Activated CD4-positive, alpha-beta memory T cell treated with anti-CD3 and anti-CD28 coated beads for 36 hours (primary cell): ENCODE data around the gene CYTH4. TPM values are rescaled to one million over a fixed set of nuclear protein-coding genes. Genes with fewer than 3 reads are reported as not detected.

Experiments used
- CTCF ChIA-PET: fragments of 350-600 bp; sonication (Branson Sonifier 250); formaldehyde crosslinking; loops from one replicate; lab custom pipeline; 2021; ENCODE audit warnings: antibody characterized with exemption, inconsistent platforms; lab: Charles Lee
- POLR2A ChIA-PET: fragments of 350-600 bp; sonication (Branson Sonifier 250); formaldehyde crosslinking; loops from one replicate; lab custom pipeline; 2021; ENCODE audit warnings: antibody characterized with exemption; lab: Charles Lee
- DNase-seq: peaks from one replicate; pipeline ENCODE4 v3.0.0-alpha.2; 2020
- H3K27ac Mint-ChIP-seq: one replicate; pipeline ENCODE4 v1.8.0; 2021; ENCODE audit warnings: mixed read lengths
- H3K27me3 Mint-ChIP-seq: one replicate; pipeline ENCODE4 v1.8.0; 2021; ENCODE audit warnings: mixed read lengths
- H3K36me3 Mint-ChIP-seq: one replicate; pipeline ENCODE4 v1.8.0; 2021; ENCODE audit warnings: mixed read lengths
- H3K4me1 Mint-ChIP-seq: one replicate; pipeline ENCODE4 v1.8.0; 2021; ENCODE audit warnings: low read depth, mixed read lengths
- H3K4me3 Mint-ChIP-seq: one replicate; pipeline ENCODE4 v1.8.0; 2021; ENCODE audit warnings: mild to moderate bottlenecking, mixed read lengths
- H3K9me3 Mint-ChIP-seq: one replicate; pipeline ENCODE4 v1.8.0; 2021; ENCODE audit warnings: mixed read lengths
- intact Hi-C: fragments of 100-400 bp; cut with micrococcal nuclease; formaldehyde crosslinking; loops from one replicate; pipeline ENCODE4 v1.15.1; 2023
- total RNA-seq, 2 experiments: library from RNA; stranded (reverse); gene quantifications; one replicate each; pipeline ENCODE4 v1.2.3, GENCODE V29; 2021

CYTH4 gene
- total RNA-seq, 2 experiments from 2014 or later: 58.7 to 60.5 TPM

DNA sequence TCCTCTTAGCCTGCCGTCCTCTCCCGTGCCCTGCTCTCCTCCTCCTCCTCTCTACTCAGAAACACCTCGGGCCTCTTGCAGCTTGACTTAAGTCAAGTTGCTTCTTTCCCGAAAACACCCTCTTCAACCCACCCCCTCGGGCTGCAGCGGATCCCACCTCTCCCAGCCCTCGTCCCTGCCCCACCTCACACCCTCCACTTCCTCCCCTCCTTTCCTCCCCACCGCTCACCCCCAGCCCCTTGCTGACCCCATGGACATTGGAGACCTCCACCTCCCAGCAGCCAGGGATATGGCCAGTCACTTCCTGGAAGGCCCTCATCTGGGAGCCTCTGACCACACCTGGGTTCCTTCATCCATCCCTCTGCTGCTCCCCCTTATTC lies 8.5 kb upstream of the CYTH4 start:
- H3K36me3 Mint-ChIP-seq: no peaks in the 10 kb centered on the region
- no peak for DNase-seq
- H3K4me1 Mint-ChIP-seq: peaks cover 65% of the 10 kb centered on the region
- no peaks in the 10 kb centered on the region for H3K9me3 Mint-ChIP-seq
- peaks cover 2% of the 10 kb centered on the region for H3K27me3 Mint-ChIP-seq
- no peak overlapping the region for H3K27ac Mint-ChIP-seq
- intact Hi-C loops: no loop called here
- ChIA-PET POLR2A (interaction anchor here (1.3 to 1.4 kb wide), 2 partner anchors 10 to 29 kb away, joined by 3 to 7 read pairs; partner anchors contain the start of gene RAC2), CTCF (interaction anchor here (1.1 to 5.8 kb wide), 3 partner anchors 14 to 42 kb away, joined by 3 to 57 read pairs (median 4); no protein-coding TSS in a partner anchor)
- H3K4me3 Mint-ChIP-seq: no peak overlapping the region

DNA sequence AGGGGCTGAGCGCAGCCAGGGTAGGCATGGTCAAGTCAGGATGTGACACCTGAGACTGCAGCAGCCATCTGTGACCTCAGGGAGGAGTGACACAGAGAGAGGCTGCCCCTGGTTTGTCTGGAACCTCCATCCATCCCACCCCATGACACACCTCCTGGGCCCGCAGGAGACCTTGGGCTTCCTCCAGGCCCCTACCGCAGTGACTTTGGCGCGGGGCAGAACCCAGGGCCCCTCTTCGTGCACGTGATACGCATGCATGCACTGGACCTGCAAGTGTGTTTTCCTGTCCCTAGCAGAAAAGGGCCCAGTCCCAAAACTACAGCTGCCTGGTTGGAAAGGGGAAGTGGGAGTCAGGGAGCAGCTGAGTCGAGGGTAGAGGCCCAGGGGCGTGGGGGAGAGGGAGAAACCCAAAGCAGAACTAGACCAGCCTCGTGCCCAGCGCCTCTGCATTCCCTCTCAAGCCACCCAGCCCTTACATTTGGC lies 7.9 kb upstream of the CYTH4 start:
- H3K27ac Mint-ChIP-seq: peak overlapping the region; percentile 9
- POLR2A ChIA-PET: interaction anchor here (1.3 to 1.4 kb wide), 2 partner anchors 10 to 30 kb away, joined by 3 to 7 read pairs; partner anchors contain the start of gene RAC2
- CTCF ChIA-PET: interaction anchor here (5.8 kb wide), 1 partner anchor 14 kb away, joined by 57 read pairs; no protein-coding TSS in a partner anchor

DNA sequence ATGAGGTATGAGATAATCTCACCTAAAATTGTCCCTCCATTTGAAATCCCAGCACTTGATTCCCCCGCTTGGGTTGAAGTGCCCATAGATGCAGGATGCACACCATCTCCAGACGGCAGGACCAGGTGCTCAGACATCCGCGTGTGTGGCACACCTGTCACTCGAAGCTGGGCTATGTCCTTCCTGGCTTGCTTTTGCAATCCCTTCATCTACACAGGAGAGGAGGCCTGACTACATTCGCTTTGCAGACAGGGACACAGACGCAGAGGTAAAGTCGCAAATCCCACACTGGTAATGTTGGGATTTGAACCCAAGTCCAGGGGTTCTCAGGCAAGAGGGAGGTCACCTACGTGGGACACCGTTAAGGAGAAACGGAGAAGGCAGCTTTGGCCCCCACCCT lies 7.2 kb upstream of the CYTH4 start:
- POLR2A ChIA-PET: interaction anchor here (1.2 to 1.6 kb wide), 3 partner anchors 29 to 45 kb away, joined by 3 to 4 read pairs (median 4); no protein-coding TSS in a partner anchor
- Mint-ChIP-seq H3K27me3 (peaks cover 2% of the 10 kb centered on the region), H3K4me1 (peaks cover 54% of the 10 kb centered on the region), H3K9me3 (no peaks in the 10 kb centered on the region), H3K4me3 (no peak overlapping the region), H3K36me3 (no peaks in the 10 kb centered on the region), H3K27ac (peak overlapping the region; percentile 9)
- CTCF ChIA-PET: interaction anchor here (0.7 to 1.4 kb wide), 6 partner anchors 15 to 153 kb away, joined by 3 to 6 read pairs (median 3); no protein-coding TSS in a partner anchor
- DNase-seq: no peak
- intact Hi-C loops: no loop called here

More for the DNA sequence above, 7.9 kb upstream of the CYTH4 start:
- no peaks in the 10 kb centered on the region for H3K9me3 Mint-ChIP-seq
- H3K36me3 Mint-ChIP-seq: no peaks in the 10 kb centered on the region
- H3K4me3 Mint-ChIP-seq: no peak overlapping the region
- H3K4me1 Mint-ChIP-seq: peaks cover 61% of the 10 kb centered on the region
- DNase-seq: no peak
- peaks cover 2% of the 10 kb centered on the region for H3K27me3 Mint-ChIP-seq
- intact Hi-C loops: no loop called here

DNA sequence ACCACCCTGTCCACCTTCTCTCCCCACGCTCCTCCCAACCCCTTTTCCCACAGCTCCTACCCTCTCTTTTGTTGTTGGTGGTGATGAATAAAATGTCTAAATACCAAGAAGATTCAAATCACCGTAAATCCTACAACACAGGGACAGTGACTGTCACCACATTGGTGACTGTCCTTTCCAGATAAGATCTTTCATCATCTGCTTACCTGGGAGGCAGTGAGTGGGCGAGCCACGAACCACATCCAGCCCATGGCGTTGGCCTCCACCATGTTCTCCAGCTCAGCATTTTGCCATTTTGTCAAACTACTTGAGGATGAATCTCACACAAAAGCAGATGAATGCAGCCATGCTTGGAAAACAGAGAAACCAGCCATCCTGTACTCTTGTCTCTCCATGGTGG lies 6.7 kb upstream of the CYTH4 start:
- Mint-ChIP-seq H3K9me3 (no peaks in the 10 kb centered on the region), H3K4me3 (no peak overlapping the region), H3K4me1 (peaks cover 54% of the 10 kb centered on the region), H3K27me3 (peaks cover 2% of the 10 kb centered on the region), H3K27ac (peak overlapping the region; percentile 84), H3K36me3 (no peaks in the 10 kb centered on the region)
- intact Hi-C loops: no loop called here
- DNase-seq: peak; percentile 89
- ChIA-PET POLR2A (interaction anchor here (1.2 to 1.6 kb wide), 3 partner anchors 28 to 45 kb away, joined by 3 to 4 read pairs (median 4); no protein-coding TSS in a partner anchor), CTCF (interaction anchor here (0.7 to 1.4 kb wide), 8 partner anchors 15 to 298 kb away, joined by 3 to 6 read pairs (median 3); no protein-coding TSS in a partner anchor)

DNA sequence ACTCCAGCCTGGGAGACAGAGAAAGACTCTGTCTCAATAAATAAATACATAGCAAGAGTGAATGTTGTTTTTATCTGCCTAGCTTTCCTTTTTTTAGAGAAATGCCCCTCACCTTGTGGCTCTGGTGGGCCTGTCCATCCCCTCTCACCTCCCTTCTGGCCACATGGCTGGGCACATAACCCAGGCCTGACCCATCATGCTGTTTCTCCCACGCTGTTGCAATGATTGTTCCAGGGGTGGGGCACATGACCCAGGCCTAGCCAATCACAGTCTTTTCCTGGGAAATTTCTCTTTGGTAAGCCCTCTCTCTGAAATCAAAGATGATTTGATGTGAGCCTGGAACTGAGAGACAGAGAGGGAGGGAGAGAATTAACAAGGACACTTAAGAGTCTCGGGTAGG lies 5.5 kb upstream of the CYTH4 start:
- ChIA-PET CTCF (interaction anchor here (1.1 kb wide), 1 partner anchor 299 kb away, joined by 3 read pairs; no protein-coding TSS in a partner anchor), POLR2A (no interaction called here)
- intact Hi-C loops: no loop called here
- DNase-seq: no peak
- Mint-ChIP-seq H3K9me3 (no peaks in the 10 kb centered on the region), H3K4me3 (peak overlapping the region; percentile 36), H3K36me3 (no peaks in the 10 kb centered on the region), H3K4me1 (peaks cover 52% of the 10 kb centered on the region), H3K27ac (peak overlapping the region; percentile 67), H3K27me3 (peaks cover 2% of the 10 kb centered on the region)

DNA sequence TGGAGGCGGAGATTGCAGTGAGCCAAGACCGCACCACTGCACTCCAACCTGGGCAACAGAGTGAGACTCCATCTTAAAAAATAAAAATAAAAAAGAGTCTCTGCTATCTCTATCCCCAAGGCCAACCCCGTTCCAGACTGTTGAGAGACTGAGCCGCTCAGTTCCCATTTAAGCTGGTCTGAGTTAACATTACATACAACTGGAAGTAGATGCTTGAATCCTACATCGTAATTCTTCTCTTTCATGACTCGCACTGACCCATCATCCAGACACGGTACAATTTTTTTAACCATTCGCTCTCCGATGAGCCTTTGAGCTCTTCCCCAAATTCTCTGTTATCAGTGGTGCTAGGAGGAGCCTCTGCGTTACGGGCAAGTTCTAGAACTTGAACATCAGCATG lies 4.9 kb upstream of the CYTH4 start:
- no peak for DNase-seq
- H3K27ac Mint-ChIP-seq: peak overlapping the region; percentile 54
- no peaks in the 10 kb centered on the region for H3K36me3 Mint-ChIP-seq
- no peak overlapping the region for H3K4me3 Mint-ChIP-seq
- peaks cover 55% of the 10 kb centered on the region for H3K4me1 Mint-ChIP-seq
- H3K9me3 Mint-ChIP-seq: no peaks in the 10 kb centered on the region
- intact Hi-C loops: no loop called here
- H3K27me3 Mint-ChIP-seq: peaks cover 2% of the 10 kb centered on the region
- POLR2A ChIA-PET: interaction anchor here (0.6 kb wide), 1 partner anchor 182 kb away, joined by 3 read pairs; no protein-coding TSS in a partner anchor
- CTCF ChIA-PET: interaction anchor here (1.3 kb wide), 2 partner anchors 151 to 290 kb away, joined by 3 to 4 read pairs; no protein-coding TSS in a partner anchor

DNA sequence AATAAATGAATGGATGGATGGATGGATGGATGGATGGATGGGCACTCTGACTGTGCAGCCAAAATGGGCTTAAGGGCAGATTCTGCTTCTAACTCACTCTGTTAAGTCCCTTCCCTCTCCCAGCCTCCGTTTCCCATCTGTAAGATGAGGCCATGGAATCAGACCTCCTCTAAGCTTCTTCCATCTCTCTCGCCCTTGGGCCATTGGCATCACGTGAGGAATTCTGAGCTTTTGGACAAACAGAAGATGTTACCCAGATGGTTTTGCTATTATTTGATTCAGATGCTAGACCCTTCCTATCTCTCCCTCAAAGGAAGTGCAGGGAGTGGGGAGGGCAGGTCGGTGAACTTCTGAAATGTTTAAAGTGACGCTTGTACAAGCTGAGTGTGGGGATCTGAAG lies 4.0 kb upstream of the CYTH4 start:
- DNase-seq: no peak
- Mint-ChIP-seq H3K27me3 (peaks cover 2% of the 10 kb centered on the region), H3K4me1 (peaks cover 53% of the 10 kb centered on the region), H3K4me3 (no peak overlapping the region), H3K9me3 (no peaks in the 10 kb centered on the region), H3K27ac (no peak overlapping the region), H3K36me3 (peaks cover 2% of the 10 kb centered on the region)
- intact Hi-C loops: no loop called here
- ChIA-PET CTCF (interaction anchor here (1.3 to 1.7 kb wide), 4 partner anchors 18 to 289 kb away, joined by 3 to 4 read pairs (median 4); no protein-coding TSS in a partner anchor), POLR2A (no interaction called here)

DNA sequence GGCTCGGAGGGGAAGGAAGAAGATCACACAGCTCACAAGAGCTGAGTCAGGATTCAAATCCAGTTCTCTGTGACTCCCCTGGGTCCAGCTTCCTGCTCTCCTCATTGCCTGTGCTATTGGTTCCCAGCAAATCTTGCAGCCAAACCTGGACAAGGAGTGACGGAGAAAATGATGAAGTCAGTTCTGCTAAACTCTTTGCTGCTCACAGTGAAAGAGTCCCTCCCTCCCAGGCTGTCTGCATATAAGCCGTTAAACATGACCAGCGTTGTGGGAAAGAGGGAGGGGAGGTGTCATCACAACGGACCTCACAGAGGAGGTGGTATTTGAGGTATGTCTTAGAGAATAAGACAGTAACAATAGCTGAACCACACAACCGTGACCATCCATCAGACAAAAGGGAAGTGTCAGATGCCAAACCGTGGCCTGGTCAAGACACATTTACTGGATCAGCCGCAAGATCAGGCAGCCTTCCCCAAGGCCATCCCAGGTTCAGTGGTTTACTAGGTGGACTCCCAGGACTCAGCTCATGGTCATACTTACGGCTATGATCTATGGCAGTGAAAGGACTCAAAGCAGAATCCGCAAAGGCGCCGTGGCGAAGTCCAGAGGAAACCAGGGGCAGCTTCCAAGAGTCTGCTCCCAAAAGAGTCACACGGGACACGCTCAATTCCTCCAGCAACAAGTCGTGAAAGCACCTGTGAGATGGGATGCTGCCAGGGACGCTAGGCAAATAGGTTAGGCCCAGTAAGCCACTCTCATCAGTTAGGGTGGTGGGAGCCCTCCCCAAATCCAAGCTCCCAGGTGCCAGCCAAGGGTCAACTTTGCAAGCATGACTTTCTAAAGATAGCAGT lies 2.8 kb upstream of the CYTH4 start:
- intact Hi-C loops: no loop called here
- Mint-ChIP-seq H3K27ac (peak overlapping the region; percentile 16), H3K4me3 (no peak overlapping the region), H3K9me3 (no peaks in the 10 kb centered on the region), H3K36me3 (peaks cover 6% of the 10 kb centered on the region), H3K27me3 (peaks cover 2% of the 10 kb centered on the region), H3K4me1 (peaks cover 50% of the 10 kb centered on the region)
- CTCF ChIA-PET: interaction anchor here (1.3 to 1.7 kb wide), 3 partner anchors 18 to 37 kb away, joined by 4 read pairs; no protein-coding TSS in a partner anchor
- POLR2A ChIA-PET: no interaction called here
- DNase-seq: no peak

DNA sequence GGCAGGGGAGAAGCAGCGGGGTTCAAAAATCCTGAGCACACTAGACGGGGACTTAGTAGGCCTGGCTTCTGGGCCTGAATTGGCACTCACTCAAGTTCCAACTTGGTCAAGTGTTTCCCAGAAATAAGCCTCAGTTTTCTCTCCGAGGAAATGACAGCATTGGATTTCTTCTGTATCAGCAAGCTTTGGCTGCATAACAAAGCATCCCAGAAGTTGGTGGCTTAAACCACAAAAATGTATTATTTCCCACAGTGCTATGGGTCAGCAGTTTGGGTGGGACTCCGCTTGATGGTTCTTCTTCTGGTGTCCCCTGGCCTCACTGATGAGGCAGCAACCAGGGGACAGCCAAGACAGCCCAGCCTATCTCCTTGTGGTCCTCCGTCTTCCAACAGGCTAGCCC lies 1.6 kb upstream of the CYTH4 start:
- H3K36me3 Mint-ChIP-seq: peaks cover 10% of the 10 kb centered on the region

DNA sequence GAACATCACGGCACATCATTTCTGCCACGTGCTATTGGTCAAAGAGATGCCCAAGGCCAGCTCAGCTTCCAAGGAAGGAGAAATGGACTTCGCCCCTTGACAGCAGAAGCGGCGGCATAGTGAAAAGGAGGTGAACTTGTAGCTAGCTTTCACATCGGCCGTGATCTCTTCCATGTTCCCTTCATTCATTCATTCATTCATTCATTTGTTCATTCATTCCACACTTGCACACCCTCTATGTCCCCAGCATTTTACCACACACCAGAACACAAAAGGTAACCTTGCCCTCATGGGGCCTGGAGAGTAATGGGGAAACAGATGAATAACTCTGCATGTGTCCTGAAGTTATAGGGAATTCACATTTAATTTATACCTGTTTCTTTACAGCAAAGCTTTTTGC lies 1.1 kb upstream of the CYTH4 start:
- CTCF ChIA-PET: interaction anchor here (0.6 to 2.5 kb wide), 8 partner anchors 8 to 100 kb away, joined by 3 to 15 read pairs (median 4); no protein-coding TSS in a partner anchor
- no peak overlapping the region for H3K4me3 Mint-ChIP-seq
- no peak overlapping the region for H3K27ac Mint-ChIP-seq
- POLR2A ChIA-PET: interaction anchor here (0.6 to 2.1 kb wide), 8 partner anchors 9 to 158 kb away, joined by 3 to 13 read pairs (median 4); partner anchors contain the start of gene RAC2
- H3K27me3 Mint-ChIP-seq: peaks cover 2% of the 10 kb centered on the region
- no peaks in the 10 kb centered on the region for H3K9me3 Mint-ChIP-seq
- intact Hi-C loops: no loop called here
- DNase-seq: no peak
- peaks cover 45% of the 10 kb centered on the region for H3K4me1 Mint-ChIP-seq
- H3K36me3 Mint-ChIP-seq: peaks cover 13% of the 10 kb centered on the region

More for the DNA sequence above, 1.6 kb upstream of the CYTH4 start:
- Mint-ChIP-seq H3K9me3 (no peaks in the 10 kb centered on the region), H3K27me3 (peaks cover 2% of the 10 kb centered on the region), H3K27ac (no peak overlapping the region), H3K4me3 (no peak overlapping the region), H3K4me1 (peaks cover 45% of the 10 kb centered on the region)
- DNase-seq: no peak
- ChIA-PET POLR2A (interaction anchor here (0.9 to 2.1 kb wide), 2 partner anchors 20 to 23 kb away, joined by 4 to 6 read pairs; no protein-coding TSS in a partner anchor), CTCF (interaction anchor here (0.9 to 2.5 kb wide), 7 partner anchors 9 to 81 kb away, joined by 3 to 15 read pairs (median 4); no protein-coding TSS in a partner anchor)
- intact Hi-C loops: no loop called here

DNA sequence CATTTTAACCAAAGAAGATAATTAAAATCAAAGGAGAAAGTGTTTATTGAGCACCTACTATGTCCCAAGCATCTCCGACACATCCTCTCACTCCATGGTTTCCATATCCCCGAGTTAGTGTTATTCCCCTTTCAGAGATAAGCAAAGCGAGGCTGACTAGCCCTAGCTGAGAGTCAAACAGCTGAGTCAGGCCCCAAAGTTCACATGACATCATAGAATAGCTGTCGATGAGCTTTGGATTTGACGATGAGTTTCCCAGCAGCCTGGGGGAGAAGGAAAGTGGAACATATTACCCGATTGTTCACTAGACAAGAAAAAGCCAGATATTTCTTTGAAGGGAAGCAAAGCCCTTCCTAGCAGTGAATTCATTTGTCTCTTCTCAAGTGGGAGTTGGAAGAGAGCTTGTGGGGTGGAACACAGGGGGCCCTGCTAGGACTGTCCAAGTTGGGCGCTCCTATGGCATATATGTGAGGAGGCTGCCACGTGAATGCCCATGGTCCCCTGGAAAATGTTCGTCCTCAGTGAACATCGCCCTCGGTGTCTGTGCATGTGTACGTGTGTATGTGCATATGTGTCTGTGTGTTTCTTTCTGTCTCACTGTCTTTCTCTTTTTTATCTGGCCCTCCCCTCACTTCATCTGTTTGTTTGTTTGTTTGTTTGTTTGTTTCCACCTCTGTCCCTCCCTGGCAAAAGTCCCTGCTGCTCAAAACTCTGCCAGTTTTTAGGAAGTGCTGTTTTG lies 493 bp upstream of the CYTH4 start:
- ChIA-PET POLR2A (interaction anchor here (0.6 to 2.1 kb wide), 10 partner anchors 9 to 159 kb away, joined by 3 to 13 read pairs (median 4); partner anchors contain the start of gene RAC2), CTCF (interaction anchor here (0.6 to 2.5 kb wide), 9 partner anchors 9 to 147 kb away, joined by 3 to 15 read pairs (median 4); no protein-coding TSS in a partner anchor)
- H3K36me3 Mint-ChIP-seq: peaks cover 13% of the 10 kb centered on the region
- H3K27ac Mint-ChIP-seq: peak overlapping the region; percentile 94
- DNase-seq: peak; percentile 59
- peak overlapping the region; percentile 82 for H3K4me3 Mint-ChIP-seq
- H3K4me1 Mint-ChIP-seq: peaks cover 45% of the 10 kb centered on the region
- intact Hi-C loops: loop anchor here (1.0 kb wide), 1 partner anchor 21 kb away; no protein-coding TSS in a partner anchor
- H3K9me3 Mint-ChIP-seq: no peaks in the 10 kb centered on the region
- peaks cover 2% of the 10 kb centered on the region for H3K27me3 Mint-ChIP-seq
